Endodermal cell (in vitro differentiated cells): ENCODE data around the gene MAP3K5. TPM values are rescaled to one million over a fixed set of nuclear protein-coding genes. Genes with fewer than 3 reads are reported as not detected.
"Not testable (repeated sequence)": the region's sequence is repeated elsewhere in the genome, so short reads cannot be mapped to it uniquely, and the experiment has no call there.

Source experiments
- DNase-seq: peaks from one replicate; pipeline ENCODE4 v3.0.0-alpha.2; 2017
- H3K27ac ChIP-seq: 2 replicates; pipeline ENCODE4 v1.5.1; 2013; ENCODE audit warnings: mild to moderate bottlenecking, low read depth, low read length, moderate library complexity
- H3K27me3 ChIP-seq: 2 replicates; pipeline ENCODE4 v1.6.1; 2013; ENCODE audit warnings: mild to moderate bottlenecking, low read length, moderate library complexity; ENCODE audit not compliant: insufficient read depth, control insufficient read depth, poor library complexity, severe bottlenecking
- H3K36me3 ChIP-seq: 2 replicates; pipeline ENCODE4 v1.7.0; 2013; ENCODE audit warnings: mild to moderate bottlenecking, low read length, moderate library complexity; ENCODE audit not compliant: control insufficient read depth, insufficient read depth
- H3K4me1 ChIP-seq: one replicate; pipeline ENCODE4 v1.7.0; 2013; ENCODE audit warnings: low read length; ENCODE audit not compliant: control insufficient read depth, insufficient read depth
- H3K4me3 ChIP-seq: 2 replicates; pipeline ENCODE4 v1.5.1; 2013; ENCODE audit warnings: mild to moderate bottlenecking, low read length, moderate library complexity
- H3K9ac ChIP-seq: 2 replicates; pipeline ENCODE4 v1.6.1; 2013; ENCODE audit warnings: mild to moderate bottlenecking, low read length, moderate library complexity; ENCODE audit not compliant: poor library complexity, severe bottlenecking; ENCODE audit errors: extremely low read depth
- H3K9me3 ChIP-seq: 2 replicates; pipeline ENCODE4 v1.6.1; 2013; ENCODE audit warnings: mild to moderate bottlenecking, low read length, moderate library complexity; ENCODE audit not compliant: control insufficient read depth
- H3K27ac Mint-ChIP-seq: 2 replicates; pipeline ENCODE4 v1.8.0; 2020; ENCODE audit warnings: mixed read lengths
- H3K27me3 Mint-ChIP-seq: 2 replicates; pipeline ENCODE4 v1.8.0; 2021; ENCODE audit warnings: mild to moderate bottlenecking, mixed read lengths; ENCODE audit not compliant: insufficient read depth
- H3K36me3 Mint-ChIP-seq: 2 replicates; pipeline ENCODE4 v1.8.0; 2020; ENCODE audit warnings: low read depth, mixed read lengths
- H3K4me1 Mint-ChIP-seq: 2 replicates; pipeline ENCODE4 v1.8.0; 2020; ENCODE audit warnings: mixed read lengths
- H3K4me3 Mint-ChIP-seq: 2 replicates; pipeline ENCODE4 v1.8.0; 2020; ENCODE audit warnings: mild to moderate bottlenecking, moderate library complexity, mixed read lengths
- H3K9me3 Mint-ChIP-seq: 2 replicates; pipeline ENCODE4 v1.8.0; 2020; ENCODE audit warnings: mild to moderate bottlenecking, mixed read lengths
- CTCF ChIP-seq: fragments of 200-600 bp; sonication (generic); conservative IDR thresholded peaks from 2 replicates; pipeline ENCODE4 v1.5.0; 2021; ENCODE audit warnings: antibody characterized with exemption, mild to moderate bottlenecking
- WGBS, 2 experiments: methylation state at CpG; one replicate each; pipeline versions ENCODE4 v1.1.5 to v1.1.7; 2013; ENCODE audit warnings: missing lambda C conversion rate in 2 of 2, mixed read lengths in 1 of 2; ENCODE audit not compliant: insufficient coverage in 1 of 2, insufficient read length in 1 of 2; 5-methylcytosine and 5-hydroxymethylcytosine counted together
- total RNA-seq, 2 donors: library from RNA; stranded (reverse); fragmentation: NEBNext Ultra II Directional in 1 of 2; extraction: Animal tissue kit (Norgen Biotek cat#: 25700) in 1 of 2; gene quantifications; 2 replicates in 1 of 2; 3 replicates in 1 of 2; pipeline ENCODE4 v1.2.1, GENCODE V29; 2021

Gene MAP3K5
- total RNA-seq, 2 donors from 2014 or later = 1.6 to 3.4 TPM

GRCh38 chr6:136695412-136695811 lies 96.9 kb downstream of the MAP3K5 start:
- Mint-ChIP-seq H3K27ac (no peak overlapping the region), H3K4me1 (peaks cover 6% of the 10 kb centered on the region), H3K9me3 (no peaks in the 10 kb centered on the region), H3K27me3 (no peaks in the 10 kb centered on the region), H3K4me3 (no peak overlapping the region), H3K36me3 (no peaks in the 10 kb centered on the region)
- no peak overlapping the region for H3K4me3 ChIP-seq
- no peak overlapping the region for H3K27ac ChIP-seq
- no peak overlapping the region for H3K9ac ChIP-seq
- H3K27me3 ChIP-seq = no peaks in the 10 kb centered on the region
- no peaks in the 10 kb centered on the region for H3K36me3 ChIP-seq
- H3K9me3 ChIP-seq = no peaks in the 10 kb centered on the region
- DNase-seq = no peak
- WGBS, 2 experiments = 100% methylated on average over 1 of the region's 2 CpGs
- no peaks in the 10 kb centered on the region for H3K4me1 ChIP-seq
- TF ChIP-seq CTCF = no peak

DNA sequence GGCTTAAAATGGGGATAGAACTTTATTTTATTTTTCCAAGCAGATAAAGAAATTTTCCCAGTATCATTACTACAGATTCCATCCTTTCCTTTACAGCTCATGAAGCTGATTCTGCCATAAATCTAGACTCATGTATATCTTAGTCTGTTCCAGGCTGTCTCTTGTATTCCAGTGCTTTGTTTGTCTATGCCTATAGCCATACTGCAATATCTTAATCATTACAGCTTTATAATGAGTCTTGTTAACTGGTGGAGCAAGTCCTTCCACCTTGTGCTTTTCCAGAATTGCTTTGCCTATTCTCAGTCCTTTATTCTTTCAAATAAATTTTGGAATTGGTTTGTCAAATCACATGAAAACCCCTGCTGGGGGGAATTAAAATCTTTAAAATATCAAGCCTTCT lies 99.2 kb downstream of the MAP3K5 start:
- H3K4me3 Mint-ChIP-seq = no peak overlapping the region
- no peaks in the 10 kb centered on the region for H3K36me3 Mint-ChIP-seq
- no peaks in the 10 kb centered on the region for H3K27me3 Mint-ChIP-seq
- no peaks in the 10 kb centered on the region for H3K27me3 ChIP-seq
- no peak overlapping the region for H3K27ac ChIP-seq
- H3K9ac ChIP-seq = no peak overlapping the region
- no peaks in the 10 kb centered on the region for H3K36me3 ChIP-seq
- no peak overlapping the region for H3K27ac Mint-ChIP-seq
- no peak for TF ChIP-seq CTCF
- peaks cover 6% of the 10 kb centered on the region for H3K4me1 Mint-ChIP-seq
- no peak overlapping the region for H3K4me3 ChIP-seq
- DNase-seq = no peak
- no peaks in the 10 kb centered on the region for H3K4me1 ChIP-seq
- H3K9me3 ChIP-seq = no peaks in the 10 kb centered on the region
- H3K9me3 Mint-ChIP-seq = peaks cover under 1% of the 10 kb centered on the region

GRCh38 chr6:136687894-136688293 lies 104.4 kb downstream of the MAP3K5 start:
- not testable (repeated sequence) for H3K4me3 ChIP-seq, H3K4me1 Mint-ChIP-seq, H3K27ac ChIP-seq, H3K27ac Mint-ChIP-seq, H3K4me1 ChIP-seq, H3K9ac ChIP-seq, H3K4me3 Mint-ChIP-seq, H3K36me3 ChIP-seq, H3K27me3 Mint-ChIP-seq, H3K36me3 Mint-ChIP-seq, H3K27me3 ChIP-seq, H3K9me3 ChIP-seq, DNase-seq
- 100% methylated on average over 1 of the region's 1 CpG; no CpG with 5 or more reads in 1 of the 2 experiments for WGBS, 2 experiments
- H3K9me3 Mint-ChIP-seq = peaks cover 11% of the 10 kb centered on the region

DNA sequence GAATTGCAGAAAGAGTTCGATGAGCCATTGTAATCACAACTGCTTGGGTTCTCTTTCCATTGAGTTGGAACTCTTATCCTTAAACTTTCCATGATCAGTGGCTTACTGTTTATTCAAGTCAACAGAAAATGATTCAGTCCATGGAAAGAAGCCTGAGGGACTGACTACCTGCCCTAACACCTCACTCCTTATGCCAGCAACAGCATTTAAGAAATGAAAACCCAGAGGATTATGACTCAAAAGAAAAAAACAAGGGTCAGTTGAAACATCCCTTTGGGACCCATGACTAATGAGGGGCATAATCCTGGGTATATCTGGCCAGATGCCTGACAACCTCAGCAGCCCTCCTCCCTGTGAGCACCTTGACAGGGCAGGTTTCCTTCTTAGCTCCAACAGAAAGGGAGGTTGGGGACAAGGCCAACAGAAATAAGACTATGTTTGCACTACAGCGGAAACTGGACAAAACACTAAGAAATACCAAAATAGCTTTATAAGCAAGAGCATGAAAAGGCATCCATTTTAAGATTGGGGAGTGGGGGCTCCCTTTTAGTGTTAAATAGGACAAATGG lies 106.7 kb downstream of the MAP3K5 start:
- Histone ChIP-seq H3K4me3 (no peak overlapping the region), H3K27me3 (no peaks in the 10 kb centered on the region), H3K9ac (no peak overlapping the region), H3K4me1 (no peaks in the 10 kb centered on the region), H3K9me3 (no peaks in the 10 kb centered on the region), H3K27ac (no peak overlapping the region), H3K36me3 (no peaks in the 10 kb centered on the region)
- Mint-ChIP-seq H3K9me3 (peaks cover 11% of the 10 kb centered on the region), H3K4me3 (no peak overlapping the region), H3K4me1 (no peaks in the 10 kb centered on the region), H3K27ac (no peak overlapping the region), H3K36me3 (no peaks in the 10 kb centered on the region), H3K27me3 (no peaks in the 10 kb centered on the region)
- WGBS, 2 experiments = 91% methylated on average over 2 of the region's 2 CpGs; no CpG with 5 or more reads in 1 of the 2 experiments
- DNase-seq = no peak
- no peak for TF ChIP-seq CTCF
